Astrocyte of the cerebellum (primary cell): ENCODE measurements around the gene DIP2B.
A peak's percentile ranks its signal among the peaks of the same experiment; 100 is the strongest.

Source experiments
- DNase-seq: peaks from one replicate; pipeline ENCODE4 v3.0.0-alpha.2; 2011; ENCODE audit warnings: low read depth
- H3K4me3 ChIP-seq: 2 replicates; pipeline ENCODE4 v1.5.1; 2011; ENCODE audit warnings: mild to moderate bottlenecking, low read depth, low read length, moderate library complexity
- in situ Hi-C: cut with HindIII; loops from 2 replicates; pipeline ENCODE4 v1.10.0; 2017; ENCODE audit warnings: low sequenced_read_pairs
- TF ChIP-seq, protein P1 (sequence below): IDR thresholded peaks from 2 replicates; pipeline ENCODE4 v1.5.1; 2012; ENCODE audit warnings: low read length, low read depth, moderate library complexity, mild to moderate bottlenecking; ENCODE audit errors: missing control alignments

Gene DIP2B

GRCh38 chr12:50640321-50640939 is 135.6 kb downstream of the DIP2B start:
- TF ChIP-seq, protein P1, sequence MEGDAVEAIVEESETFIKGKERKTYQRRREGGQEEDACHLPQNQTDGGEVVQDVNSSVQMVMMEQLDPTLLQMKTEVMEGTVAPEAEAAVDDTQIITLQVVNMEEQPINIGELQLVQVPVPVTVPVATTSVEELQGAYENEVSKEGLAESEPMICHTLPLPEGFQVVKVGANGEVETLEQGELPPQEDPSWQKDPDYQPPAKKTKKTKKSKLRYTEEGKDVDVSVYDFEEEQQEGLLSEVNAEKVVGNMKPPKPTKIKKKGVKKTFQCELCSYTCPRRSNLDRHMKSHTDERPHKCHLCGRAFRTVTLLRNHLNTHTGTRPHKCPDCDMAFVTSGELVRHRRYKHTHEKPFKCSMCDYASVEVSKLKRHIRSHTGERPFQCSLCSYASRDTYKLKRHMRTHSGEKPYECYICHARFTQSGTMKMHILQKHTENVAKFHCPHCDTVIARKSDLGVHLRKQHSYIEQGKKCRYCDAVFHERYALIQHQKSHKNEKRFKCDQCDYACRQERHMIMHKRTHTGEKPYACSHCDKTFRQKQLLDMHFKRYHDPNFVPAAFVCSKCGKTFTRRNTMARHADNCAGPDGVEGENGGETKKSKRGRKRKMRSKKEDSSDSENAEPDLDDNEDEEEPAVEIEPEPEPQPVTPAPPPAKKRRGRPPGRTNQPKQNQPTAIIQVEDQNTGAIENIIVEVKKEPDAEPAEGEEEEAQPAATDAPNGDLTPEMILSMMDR: no peak
- no peak for DNase-seq
- H3K4me3 ChIP-seq: no peak overlapping the region
- in situ Hi-C loops: no loop called here

DNA sequence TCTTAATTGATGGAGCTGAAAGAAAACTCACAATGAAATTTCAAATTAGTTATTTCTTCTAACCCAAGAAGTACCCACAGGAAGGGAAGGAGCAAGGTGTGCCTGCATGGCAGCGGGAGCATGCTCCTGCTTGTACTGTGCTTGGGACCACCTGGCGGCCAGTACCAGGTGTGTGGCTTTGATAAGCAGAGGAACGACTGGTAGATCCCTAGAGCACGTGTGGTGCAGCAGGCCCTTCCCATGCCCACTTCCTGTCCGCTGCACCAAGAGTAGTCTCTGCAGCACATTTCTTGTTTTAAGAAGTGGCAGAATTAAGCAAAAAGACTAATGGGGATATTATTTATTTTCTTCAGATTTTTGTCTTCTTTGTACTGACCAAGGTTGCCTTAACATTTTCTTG is 136.8 kb downstream of the DIP2B start:
- TF ChIP-seq, protein P1: no peak
- in situ Hi-C loops: no loop called here
- no peak overlapping the region for H3K4me3 ChIP-seq
- DNase-seq: no peak

GRCh38 chr12:50642035-50642451 is 137.3 kb downstream of the DIP2B start:
- no peak overlapping the region for H3K4me3 ChIP-seq
- peak; percentile 50 for DNase-seq
- TF ChIP-seq, protein P1: no peak
- in situ Hi-C loops: no loop called here

DNA sequence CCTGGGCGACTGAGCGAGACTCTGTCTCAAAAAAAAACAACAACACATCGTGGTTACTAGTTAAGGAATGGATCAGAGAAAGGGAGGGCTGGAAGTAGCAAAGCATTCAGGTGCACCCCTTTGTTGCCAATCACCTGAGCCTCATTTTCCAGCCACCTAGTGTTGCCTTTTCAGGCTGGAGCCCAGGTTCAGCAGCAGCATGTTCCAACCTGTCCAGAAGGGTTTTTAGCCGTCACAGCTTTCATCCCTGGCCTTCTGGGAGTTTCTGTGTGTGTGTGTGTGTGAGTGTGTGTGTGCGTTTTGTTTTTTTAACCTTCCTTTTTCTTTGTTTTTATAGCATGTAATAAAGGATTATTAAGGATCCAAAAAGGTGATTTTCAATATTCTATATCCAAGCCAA is 138.0 kb downstream of the DIP2B start:
- in situ Hi-C loops: no loop called here
- no peak overlapping the region for H3K4me3 ChIP-seq
- no peak for DNase-seq
- TF ChIP-seq, protein P1: no peak

DNA sequence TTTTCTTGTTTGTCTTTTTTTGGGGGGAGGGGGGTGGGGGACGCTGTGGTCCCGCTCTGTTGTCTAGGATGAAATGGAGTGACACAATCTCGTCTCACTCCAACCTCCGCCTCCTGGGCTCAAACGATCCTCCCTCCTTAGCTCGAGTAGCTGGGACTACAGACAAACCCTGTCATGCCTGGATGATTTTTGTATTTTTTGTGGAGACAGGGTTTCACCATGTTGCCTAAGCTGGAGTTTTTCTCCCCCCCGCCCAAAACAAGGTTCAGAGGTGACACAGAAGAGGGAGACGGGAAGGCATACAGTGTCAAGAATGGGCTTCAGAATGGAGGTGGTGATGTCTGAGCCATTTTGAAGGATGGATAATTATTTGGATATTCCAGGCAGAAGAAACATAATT is 142.2 kb downstream of the DIP2B start:
- in situ Hi-C loops: no loop called here
- no peak overlapping the region for H3K4me3 ChIP-seq
- TF ChIP-seq, protein P1: no peak
- DNase-seq: no peak

DNA sequence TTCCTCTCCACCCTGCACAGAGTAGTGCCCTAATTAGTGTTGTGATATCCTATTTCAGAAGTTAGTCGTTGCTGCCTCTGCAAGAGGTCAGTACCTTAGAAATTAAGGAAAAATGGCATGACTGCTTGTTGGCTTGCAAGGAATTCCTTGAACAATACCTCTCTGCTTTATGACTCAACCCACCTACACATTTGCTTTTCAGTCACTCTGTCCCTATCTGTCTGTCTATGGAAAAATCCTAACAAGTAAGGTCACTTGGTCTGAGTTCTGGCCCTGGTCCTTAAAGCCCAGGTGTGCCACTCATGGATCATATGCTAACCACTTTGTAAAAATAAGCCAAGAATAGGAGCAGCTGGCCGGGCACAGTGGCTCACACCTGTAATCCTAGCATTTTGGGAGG is 142.7 kb downstream of the DIP2B start:
- DNase-seq: no peak
- in situ Hi-C loops: no loop called here

More for the DNA sequence above, 142.7 kb downstream of the DIP2B start:
- no peak overlapping the region for H3K4me3 ChIP-seq
- TF ChIP-seq, protein P1: no peak
